HG02678 (cell line): ENCODE data around the gene CREBBP.
"Not testable (repeated sequence)": the region's sequence is repeated elsewhere in the genome, so short reads cannot be mapped to it uniquely, and the experiment has no call there.

Experiments used
- ATAC-seq: cut with Tn5 transposase; IDR thresholded peaks from one replicate; pipeline ENCODE4 v1.9.1; 2021; ENCODE audit warnings: mild to moderate bottlenecking, moderate library complexity; ENCODE audit not compliant: unreplicated experiment

CREBBP gene

GRCh38 chr16:3718019-3718391 is 162.5 kb downstream of the CREBBP start:
- ATAC-seq: no peak

- ATAC-seq: peak; percentile 87
These were observed 163.1 kb downstream of the CREBBP start, which contains the start of gene TRAP1 for GRCh38 chr16:3717235-3718018. TRAP1 (minus strand) TSS chr16:3717524; CDS start chr16:3717508, 16 bp downstream.

- peak; percentile 10 for ATAC-seq
These were observed 163.7 kb downstream of the CREBBP start for GRCh38 chr16:3716831-3717234.

GRCh38 chr16:3715430-3715829 is 165.1 kb downstream of the CREBBP start:
- no peak for ATAC-seq

GRCh38 chr16:3714378-3714777 is 166.1 kb downstream of the CREBBP start:
- not testable (repeated sequence) for ATAC-seq

- no peak for ATAC-seq
These were observed 166.8 kb downstream of the CREBBP start for GRCh38 chr16:3713587-3714242.

- ATAC-seq: no peak
These were observed 167.6 kb downstream of the CREBBP start for GRCh38 chr16:3712861-3713372.

- no peak for ATAC-seq
These were observed 174.1 kb downstream of the CREBBP start for GRCh38 chr16:3706253-3707012.

- ATAC-seq: no peak
These were observed 178.4 kb downstream of the CREBBP start for GRCh38 chr16:3702082-3702481.

GRCh38 chr16:3701531-3701930 is 179.0 kb downstream of the CREBBP start:
- no peak for ATAC-seq

- ATAC-seq: no peak
These were observed 181.6 kb downstream of the CREBBP start for GRCh38 chr16:3698941-3699340.

GRCh38 chr16:3696425-3697218 is 183.9 kb downstream of the CREBBP start:
- ATAC-seq: no peak

- no peak for ATAC-seq
These were observed 184.7 kb downstream of the CREBBP start for GRCh38 chr16:3695610-3696369.

- ATAC-seq: no peak
These were observed 186.5 kb downstream of the CREBBP start for GRCh38 chr16:3694051-3694450.

GRCh38 chr16:3691761-3692160 is 188.8 kb downstream of the CREBBP start:
- ATAC-seq: no peak

- ATAC-seq: no peak
These were observed 189.4 kb downstream of the CREBBP start for GRCh38 chr16:3690980-3691720.

- ATAC-seq: no peak
These were observed 190.0 kb downstream of the CREBBP start for GRCh38 chr16:3690470-3690928.

GRCh38 chr16:3689731-3690130 is 190.8 kb downstream of the CREBBP start:
- ATAC-seq: no peak

GRCh38 chr16:3687792-3688191 is 192.7 kb downstream of the CREBBP start:
- ATAC-seq: no peak
